Ishikawa (cell line): ENCODE data around the gene ATP7A.

Experiments
- CEBPB ChIP-seq: IDR thresholded peaks from 2 replicates; pipeline ENCODE4 v1.6.1; 2012
- CREB1 ChIP-seq: IDR thresholded peaks from 2 replicates; pipeline ENCODE4 v1.6.1; 2012; ENCODE audit warnings: low read depth
- EGR1 ChIP-seq: IDR thresholded peaks from 2 replicates; pipeline ENCODE4 v1.6.1; 2012
- EP300 ChIP-seq: IDR thresholded peaks from 2 replicates; pipeline ENCODE4 v1.6.1; 2012; ENCODE audit warnings: borderline replicate concordance
- FOXM1 ChIP-seq: IDR thresholded peaks from 2 replicates; pipeline ENCODE4 v1.6.1; 2012; ENCODE audit warnings: low read depth, borderline replicate concordance
- NFIC ChIP-seq: IDR thresholded peaks from 2 replicates; pipeline ENCODE4 v1.6.1; 2012
- RAD21 ChIP-seq: IDR thresholded peaks from 2 replicates; pipeline ENCODE4 v1.6.1; 2012; ENCODE audit warnings: low read depth
- TAF1 ChIP-seq: IDR thresholded peaks from 2 replicates; pipeline ENCODE4 v1.6.1; 2012; ENCODE audit warnings: low read depth, mild to moderate bottlenecking
- TCF12 ChIP-seq: IDR thresholded peaks from 2 replicates; pipeline ENCODE4 v1.6.1; 2012; ENCODE audit warnings: low read depth
- TEAD4 ChIP-seq: IDR thresholded peaks from 2 replicates; pipeline ENCODE4 v1.6.1; 2012
- YY1 ChIP-seq: IDR thresholded peaks from 2 replicates; pipeline ENCODE4 v1.6.1; 2012; ENCODE audit warnings: low read depth
- ZBTB7A ChIP-seq: IDR thresholded peaks from 2 replicates; pipeline ENCODE4 v1.6.1; 2012; ENCODE audit warnings: low read depth
- TF ChIP-seq, protein P1 (sequence below): IDR thresholded peaks from 2 replicates; pipeline ENCODE4 v1.6.1; 2012; ENCODE audit warnings: low read depth, mild to moderate bottlenecking
- TF ChIP-seq, protein P2 (sequence below): IDR thresholded peaks from 2 replicates; pipeline ENCODE4 v1.6.1; 2012
- TF ChIP-seq, protein P3 (sequence below): IDR thresholded peaks from 2 replicates; pipeline ENCODE4 v1.6.1; 2012

The ATP7A gene

DNA sequence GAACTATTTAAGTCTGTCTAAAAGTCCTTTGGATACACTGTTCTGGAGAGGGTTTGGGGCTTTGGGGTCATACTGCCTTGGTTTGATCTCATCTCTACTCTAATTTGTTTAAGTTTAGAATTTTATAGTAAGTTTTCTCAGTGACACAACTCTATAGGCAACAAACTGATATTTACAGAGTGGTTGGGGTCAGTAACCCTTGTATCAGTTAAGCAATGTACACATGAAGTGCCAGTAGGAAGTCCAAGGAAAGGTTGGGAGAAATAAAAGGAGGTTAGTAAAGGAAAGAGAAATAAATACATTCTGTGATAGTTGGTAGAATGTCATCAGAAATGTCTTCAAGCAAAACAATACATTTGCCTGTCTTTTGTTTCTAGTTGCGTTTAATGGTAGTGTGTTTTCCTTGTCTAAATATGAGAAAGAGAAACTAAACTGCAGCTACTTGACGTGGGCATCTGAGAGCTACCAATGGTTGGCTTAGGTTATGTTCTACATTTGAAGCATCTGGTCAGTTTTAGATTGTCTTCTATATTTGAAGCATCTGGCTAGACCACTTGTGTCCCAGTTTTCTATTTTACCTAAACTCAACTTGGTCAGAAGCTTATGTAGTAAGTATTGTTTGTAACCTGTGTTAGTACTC lies 6.9 kb downstream of the ATP7A start:
- TF ChIP-seq FOXM1 (no peak), CREB1 (no peak), TAF1 (no peak), ZBTB7A (no peak), EGR1 (no peak), EP300 (no peak), CEBPB (no peak), RAD21 (no peak), TCF12 (no peak), YY1 (no peak), NFIC (no peak)
- TF ChIP-seq, protein P1, sequence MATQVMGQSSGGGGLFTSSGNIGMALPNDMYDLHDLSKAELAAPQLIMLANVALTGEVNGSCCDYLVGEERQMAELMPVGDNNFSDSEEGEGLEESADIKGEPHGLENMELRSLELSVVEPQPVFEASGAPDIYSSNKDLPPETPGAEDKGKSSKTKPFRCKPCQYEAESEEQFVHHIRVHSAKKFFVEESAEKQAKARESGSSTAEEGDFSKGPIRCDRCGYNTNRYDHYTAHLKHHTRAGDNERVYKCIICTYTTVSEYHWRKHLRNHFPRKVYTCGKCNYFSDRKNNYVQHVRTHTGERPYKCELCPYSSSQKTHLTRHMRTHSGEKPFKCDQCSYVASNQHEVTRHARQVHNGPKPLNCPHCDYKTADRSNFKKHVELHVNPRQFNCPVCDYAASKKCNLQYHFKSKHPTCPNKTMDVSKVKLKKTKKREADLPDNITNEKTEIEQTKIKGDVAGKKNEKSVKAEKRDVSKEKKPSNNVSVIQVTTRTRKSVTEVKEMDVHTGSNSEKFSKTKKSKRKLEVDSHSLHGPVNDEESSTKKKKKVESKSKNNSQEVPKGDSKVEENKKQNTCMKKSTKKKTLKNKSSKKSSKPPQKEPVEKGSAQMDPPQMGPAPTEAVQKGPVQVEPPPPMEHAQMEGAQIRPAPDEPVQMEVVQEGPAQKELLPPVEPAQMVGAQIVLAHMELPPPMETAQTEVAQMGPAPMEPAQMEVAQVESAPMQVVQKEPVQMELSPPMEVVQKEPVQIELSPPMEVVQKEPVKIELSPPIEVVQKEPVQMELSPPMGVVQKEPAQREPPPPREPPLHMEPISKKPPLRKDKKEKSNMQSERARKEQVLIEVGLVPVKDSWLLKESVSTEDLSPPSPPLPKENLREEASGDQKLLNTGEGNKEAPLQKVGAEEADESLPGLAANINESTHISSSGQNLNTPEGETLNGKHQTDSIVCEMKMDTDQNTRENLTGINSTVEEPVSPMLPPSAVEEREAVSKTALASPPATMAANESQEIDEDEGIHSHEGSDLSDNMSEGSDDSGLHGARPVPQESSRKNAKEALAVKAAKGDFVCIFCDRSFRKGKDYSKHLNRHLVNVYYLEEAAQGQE = no peak
- TF ChIP-seq, protein P2, sequence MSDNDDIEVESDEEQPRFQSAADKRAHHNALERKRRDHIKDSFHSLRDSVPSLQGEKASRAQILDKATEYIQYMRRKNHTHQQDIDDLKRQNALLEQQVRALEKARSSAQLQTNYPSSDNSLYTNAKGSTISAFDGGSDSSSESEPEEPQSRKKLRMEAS = no peak
- TF ChIP-seq, protein P3, sequence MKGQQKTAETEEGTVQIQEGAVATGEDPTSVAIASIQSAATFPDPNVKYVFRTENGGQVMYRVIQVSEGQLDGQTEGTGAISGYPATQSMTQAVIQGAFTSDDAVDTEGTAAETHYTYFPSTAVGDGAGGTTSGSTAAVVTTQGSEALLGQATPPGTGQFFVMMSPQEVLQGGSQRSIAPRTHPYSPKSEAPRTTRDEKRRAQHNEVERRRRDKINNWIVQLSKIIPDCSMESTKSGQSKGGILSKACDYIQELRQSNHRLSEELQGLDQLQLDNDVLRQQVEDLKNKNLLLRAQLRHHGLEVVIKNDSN = no peak

DNA sequence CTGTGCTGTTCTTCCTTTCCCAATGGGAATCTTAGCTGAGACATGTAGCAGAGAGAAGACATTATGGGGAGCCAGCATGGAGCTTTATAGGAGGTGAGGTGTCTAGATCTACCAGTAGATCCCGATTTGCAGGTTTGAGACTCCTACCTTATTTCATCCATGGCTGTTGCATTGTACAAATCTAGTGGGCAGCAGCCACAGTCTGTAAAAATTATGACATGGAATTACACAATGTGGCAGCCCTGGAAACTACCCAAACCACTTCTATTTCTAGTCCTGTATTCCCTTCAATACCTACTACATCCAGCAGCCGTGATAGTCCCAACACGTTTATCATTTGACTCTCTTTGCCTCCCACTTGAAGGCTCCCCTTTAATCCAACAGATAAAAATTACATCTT lies 8.1 kb downstream of the ATP7A start:
- no peak for TF ChIP-seq CREB1
- TF ChIP-seq, protein P2 = no peak
- no peak for TF ChIP-seq CEBPB
- no peak for TF ChIP-seq YY1
- no peak for TF ChIP-seq EGR1
- no peak for TF ChIP-seq TAF1
- TF ChIP-seq, protein P3 = no peak
- TF ChIP-seq RAD21 = no peak
- TF ChIP-seq EP300 = no peak
- no peak for TF ChIP-seq TCF12
- no peak for TF ChIP-seq ZBTB7A
- TF ChIP-seq TEAD4 = no peak
- no peak for TF ChIP-seq NFIC
- TF ChIP-seq FOXM1 = no peak

DNA sequence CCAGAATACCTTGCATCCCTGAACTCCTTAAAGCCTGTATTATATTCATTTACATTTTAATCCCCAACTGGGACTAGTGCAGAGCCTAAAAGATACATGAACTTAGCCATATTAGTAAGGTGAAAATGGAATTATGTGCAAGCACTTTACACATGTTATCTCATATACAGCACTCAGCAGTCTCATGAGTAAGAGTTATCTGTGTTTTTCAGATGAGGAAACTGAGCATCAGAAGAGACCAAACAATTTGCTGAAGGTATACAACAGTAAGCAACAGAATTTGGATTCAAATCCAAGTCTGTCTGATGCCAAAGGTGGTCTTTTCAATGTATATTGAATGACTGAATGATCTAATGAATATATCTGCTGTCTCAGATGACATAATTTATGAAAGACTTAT lies 12.3 kb downstream of the ATP7A start:
- TF ChIP-seq TEAD4 (no peak), ZBTB7A (no peak), EGR1 (no peak), RAD21 (no peak), TAF1 (no peak)

DNA sequence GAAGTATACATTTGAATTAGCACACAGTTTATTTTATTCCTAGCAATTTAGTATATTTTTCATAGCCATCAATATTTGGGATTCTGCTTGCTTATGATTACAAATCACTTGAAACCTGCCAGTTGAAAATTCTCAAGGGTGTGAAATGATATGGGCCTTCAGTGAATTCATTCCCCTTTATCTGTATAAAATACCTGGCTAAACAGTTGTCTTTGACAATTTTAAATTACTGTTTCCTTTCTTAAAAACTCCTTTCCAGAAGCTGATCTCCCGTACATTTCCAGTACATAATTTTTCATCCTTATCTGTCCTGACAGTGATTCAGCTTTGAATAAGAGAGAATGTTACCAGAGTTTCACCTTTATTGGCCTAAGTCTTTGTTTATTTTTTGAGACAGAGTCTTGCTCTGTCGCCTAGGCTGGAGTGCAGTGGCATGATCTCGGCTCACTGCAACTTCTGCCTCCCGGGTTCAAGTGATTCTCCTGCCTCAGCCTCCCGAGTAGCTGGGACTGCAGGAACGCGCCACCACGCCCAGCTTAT lies 13.9 kb downstream of the ATP7A start:
- TF ChIP-seq RAD21 = no peak
- TF ChIP-seq CREB1 = no peak
- no peak for TF ChIP-seq CEBPB
- TF ChIP-seq, protein P3 = no peak
- TF ChIP-seq ZBTB7A = no peak
- TF ChIP-seq, protein P2 = no peak
- no peak for TF ChIP-seq EGR1

DNA sequence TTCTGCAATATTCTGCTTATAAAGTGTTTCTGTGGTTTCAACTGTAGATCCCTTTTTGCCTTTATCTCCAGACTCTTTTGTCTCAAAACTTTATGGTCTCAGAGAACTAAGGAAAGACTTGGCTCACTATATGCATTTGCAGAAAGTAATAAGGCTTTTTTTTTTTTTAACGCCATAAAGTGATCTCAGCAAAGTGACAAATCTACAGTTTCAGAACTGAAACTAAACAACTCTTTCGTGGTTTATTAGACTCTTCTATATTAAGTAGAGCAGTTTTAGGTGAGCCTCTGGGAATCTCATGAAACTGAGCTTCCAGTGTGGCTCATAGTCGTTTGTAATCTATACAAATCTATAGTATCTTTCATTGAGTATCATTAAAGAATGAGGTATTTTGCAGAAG lies 15.3 kb downstream of the ATP7A start:
- TF ChIP-seq NFIC (no peak), TAF1 (no peak), CEBPB (no peak), RAD21 (no peak), FOXM1 (no peak), CREB1 (no peak), YY1 (no peak), EP300 (no peak), ZBTB7A (no peak), EGR1 (no peak), TEAD4 (no peak), TCF12 (no peak)
- TF ChIP-seq, protein P3 = no peak
- TF ChIP-seq, protein P2 = no peak
- TF ChIP-seq, protein P1 = no peak
